ENCODE measurements around the gene LILRB3. TPM values are rescaled to one million over a fixed set of nuclear protein-coding genes. Genes with fewer than 3 reads are reported as not detected.
A peak's percentile ranks its signal among the peaks of the same experiment; 100 is the strongest.

The LILRB3 gene
- total RNA-seq, 2 donors from 2014 or later, result 0.33 to 2.1 TPM

DNA sequence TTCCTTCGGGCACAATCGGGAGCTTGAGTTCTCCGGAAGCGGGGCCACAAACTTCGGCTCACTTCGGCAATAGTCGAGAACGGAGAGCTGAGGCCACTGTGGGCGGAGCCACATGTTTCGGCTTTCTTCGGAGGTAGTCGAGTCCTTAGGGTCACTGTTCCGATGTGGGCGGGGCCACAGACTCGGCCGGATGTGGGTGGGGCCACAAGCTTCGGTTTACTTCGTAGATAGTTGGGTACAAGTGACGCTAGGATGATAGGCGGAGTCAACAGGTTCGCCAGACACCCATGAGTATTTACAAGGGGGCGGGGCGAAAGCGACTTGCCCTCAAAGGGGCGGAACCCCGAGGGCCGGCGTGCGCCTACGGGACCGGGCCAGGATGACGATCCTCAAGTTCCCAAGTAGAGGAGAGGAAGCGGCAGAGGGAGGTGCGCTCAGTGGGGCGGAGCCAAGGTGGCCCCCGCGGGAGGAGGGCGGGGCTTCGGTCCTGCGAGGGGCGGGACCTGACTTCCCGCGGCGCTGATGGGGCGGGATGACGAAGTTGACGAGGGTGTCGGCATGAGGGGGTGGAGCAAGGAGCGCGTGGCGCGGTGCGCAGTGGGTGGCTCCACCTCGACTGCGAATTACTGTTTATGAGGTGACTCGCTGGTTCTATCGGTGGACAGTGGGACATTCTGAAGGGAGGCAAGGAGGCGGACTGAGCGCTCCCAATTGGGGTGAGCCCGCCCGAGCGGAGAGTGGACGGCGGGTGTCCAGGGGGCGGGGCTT is 32.9 kb downstream of the LILRB3 start:
- TF ChIP-seq, protein P1, sequence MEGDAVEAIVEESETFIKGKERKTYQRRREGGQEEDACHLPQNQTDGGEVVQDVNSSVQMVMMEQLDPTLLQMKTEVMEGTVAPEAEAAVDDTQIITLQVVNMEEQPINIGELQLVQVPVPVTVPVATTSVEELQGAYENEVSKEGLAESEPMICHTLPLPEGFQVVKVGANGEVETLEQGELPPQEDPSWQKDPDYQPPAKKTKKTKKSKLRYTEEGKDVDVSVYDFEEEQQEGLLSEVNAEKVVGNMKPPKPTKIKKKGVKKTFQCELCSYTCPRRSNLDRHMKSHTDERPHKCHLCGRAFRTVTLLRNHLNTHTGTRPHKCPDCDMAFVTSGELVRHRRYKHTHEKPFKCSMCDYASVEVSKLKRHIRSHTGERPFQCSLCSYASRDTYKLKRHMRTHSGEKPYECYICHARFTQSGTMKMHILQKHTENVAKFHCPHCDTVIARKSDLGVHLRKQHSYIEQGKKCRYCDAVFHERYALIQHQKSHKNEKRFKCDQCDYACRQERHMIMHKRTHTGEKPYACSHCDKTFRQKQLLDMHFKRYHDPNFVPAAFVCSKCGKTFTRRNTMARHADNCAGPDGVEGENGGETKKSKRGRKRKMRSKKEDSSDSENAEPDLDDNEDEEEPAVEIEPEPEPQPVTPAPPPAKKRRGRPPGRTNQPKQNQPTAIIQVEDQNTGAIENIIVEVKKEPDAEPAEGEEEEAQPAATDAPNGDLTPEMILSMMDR (IDR thresholded peaks at IDR 0.05), result no peak
- peak; percentile 78 to 96 (median 94) for TF ChIP-seq POLR2A (IDR thresholded peaks at IDR 0.05)
- Histone ChIP-seq H3K9me3 (no peaks in the 10 kb centered on the region), H3K36me3 (replicated peaks in 1 of 2; ENCODE audit: insufficient read depth in 1 of 2, low read depth in 2 of 2) (peaks cover 0 to 6% of the 10 kb centered on the region in 2 donors), H3K27me3 (no peaks in the 10 kb centered on the region), H3K27ac (peak overlapping the region; percentile 94 to 100 (median 99)), H3K4me3 (peak overlapping the region in 1 of 2 donors; percentile 36), H3K4me1 (peaks cover 50% of the 10 kb centered on the region)
- peak; percentile 100 for DNase-seq
- intact Hi-C loops (cut with DNase I), result no loop called here
- WGBS, 2 donors, result 0% methylated on average over 11 to 65 of the region's 65 CpGs
- ATAC-seq, result peak; percentile 69

DNA sequence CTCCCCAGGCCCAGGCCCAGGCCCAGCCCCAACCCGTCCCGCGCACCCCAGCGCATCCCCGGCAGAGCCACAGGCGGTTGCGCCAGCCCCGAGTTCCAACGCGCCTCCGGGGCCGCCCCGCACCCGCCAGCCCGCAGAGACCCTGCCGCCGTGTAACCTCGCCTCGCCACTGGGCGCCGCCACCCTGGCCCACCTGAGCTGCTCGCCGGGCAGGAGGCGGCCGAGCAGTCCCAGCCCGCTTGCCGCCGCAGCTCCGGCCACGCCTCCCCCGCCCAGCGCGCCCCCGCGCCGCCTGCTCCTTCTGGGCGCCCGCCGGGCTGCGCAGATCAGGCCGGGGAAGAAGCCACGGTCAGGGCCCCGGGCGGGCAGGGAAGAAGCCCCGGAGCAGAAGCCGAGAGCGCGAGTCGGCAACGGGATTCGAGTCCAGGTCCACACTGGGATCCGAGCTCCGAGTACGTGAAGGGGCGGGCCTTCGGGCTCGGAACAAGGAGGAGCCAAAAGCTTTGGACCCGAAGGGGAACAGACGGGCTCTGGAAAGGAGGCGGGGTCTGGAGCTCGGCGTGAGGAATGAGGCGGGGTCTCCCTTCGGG is 33.6 kb downstream of the LILRB3 start, which contains the start of gene MBOAT7:
TSS of gene MBOAT7 (minus strand) at position 436 of the 590 bp plus-strand sequence. CDS start 1,072 bp downstream, outside the sequence.
- TF ChIP-seq, protein P1 (IDR thresholded peaks at IDR 0.05), result peak in 5 of 7 experiments; percentile 13 to 59 (median 42)
- peak; percentile 50 to 63 (median 62) for TF ChIP-seq POLR2A (IDR thresholded peaks at IDR 0.05)
- Histone ChIP-seq H3K9me3 (no peaks in the 10 kb centered on the region), H3K36me3 (replicated peaks in 1 of 2; ENCODE audit: insufficient read depth in 1 of 2, low read depth in 2 of 2) (peaks cover 0 to 6% of the 10 kb centered on the region in 2 donors), H3K27me3 (no peaks in the 10 kb centered on the region), H3K4me1 (peaks cover 50% of the 10 kb centered on the region), H3K4me3 (peak within 1 kb of the TSS; percentile 36 to 38), H3K27ac (peak within 1 kb of the TSS; percentile 94 to 100 (median 99))
- ATAC-seq, result peak; percentile 3
- 0% methylated on average over 8 to 62 of the region's 64 CpGs for WGBS, 2 donors
- intact Hi-C loops (cut with DNase I), result no loop called here
- no peak for DNase-seq

DNA sequence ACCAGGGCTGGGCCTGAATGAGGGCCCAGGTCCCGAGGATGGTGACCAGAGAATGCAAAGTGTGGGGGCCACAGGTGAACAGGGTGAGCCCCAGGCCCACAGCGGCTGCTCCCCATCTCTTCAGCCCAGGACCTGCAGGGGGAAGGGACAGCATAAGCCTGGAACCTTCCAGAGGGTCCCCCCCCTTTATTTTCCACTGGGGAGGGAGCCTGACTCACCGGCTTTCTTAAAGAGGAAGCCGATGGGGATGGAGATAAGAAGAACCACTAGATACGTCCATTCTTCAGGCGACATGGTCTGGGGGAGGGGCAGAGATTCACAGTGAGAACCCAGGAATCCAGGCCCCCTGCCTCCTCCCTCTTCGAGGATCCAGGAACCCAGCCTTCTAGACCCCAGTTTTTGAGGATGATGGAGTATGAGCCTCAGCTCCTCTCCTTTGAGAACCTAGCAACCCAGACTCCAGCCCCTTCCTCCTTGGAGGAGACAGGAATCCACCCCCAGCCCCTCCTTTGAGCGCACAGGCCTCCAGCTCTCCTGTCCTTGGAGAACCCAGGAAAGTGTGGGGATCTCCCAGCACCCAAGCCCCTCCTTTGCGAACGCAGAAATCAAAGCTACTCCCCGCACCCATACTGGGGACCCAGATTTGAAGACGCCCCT is 34.5 kb downstream of the LILRB3 start:
- DNase-seq, result no peak
- ATAC-seq, result no peak
- peaks cover 50% of the 10 kb centered on the region for H3K4me1 ChIP-seq
- H3K36me3 ChIP-seq (replicated peaks in 1 of 2; ENCODE audit: insufficient read depth in 1 of 2, low read depth in 2 of 2), result peaks cover 0 to 4% of the 10 kb centered on the region in 2 donors
- no peaks in the 10 kb centered on the region for H3K9me3 ChIP-seq
- TF ChIP-seq, protein P1 (IDR thresholded peaks at IDR 0.05), result no peak
- TF ChIP-seq POLR2A (IDR thresholded peaks at IDR 0.05), result no peak
- peak overlapping the region; percentile 36 to 38 for H3K4me3 ChIP-seq
- H3K27me3 ChIP-seq, result no peaks in the 10 kb centered on the region
- intact Hi-C loops (cut with DNase I), result no loop called here
- H3K27ac ChIP-seq, result peak overlapping the region; percentile 84 to 99 (median 96)
- WGBS, 2 donors, result 17 to 19% methylated on average over 10 to 11 of the region's 12 CpGs

DNA sequence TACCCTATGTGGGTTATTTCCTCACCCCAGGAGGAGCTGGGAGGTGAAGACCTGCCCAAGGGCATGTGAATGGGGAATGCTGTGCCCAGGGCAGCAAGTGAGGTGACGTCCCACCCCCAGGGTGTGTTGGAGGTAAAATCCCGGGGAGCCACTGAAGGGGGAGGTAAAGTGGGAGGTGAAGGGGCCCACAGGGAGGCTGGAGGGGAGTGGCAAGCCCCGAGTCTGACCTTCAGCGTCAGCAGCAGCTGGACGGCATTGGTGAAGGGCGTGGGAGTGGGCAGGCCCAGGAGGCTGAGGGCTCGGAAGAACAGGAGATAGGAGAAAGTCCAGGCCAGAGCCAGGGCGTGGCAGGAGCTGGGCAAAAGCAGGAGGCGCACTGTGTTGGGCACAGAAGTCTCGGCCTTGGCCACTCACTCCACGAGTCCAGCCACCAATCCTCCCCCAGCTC is 35.8 kb downstream of the LILRB3 start:
- DNase-seq, result peak; percentile 71 to 87 (median 86)
- H3K27ac ChIP-seq, result peak overlapping the region; percentile 94 to 99 (median 96)
- intact Hi-C loops (cut with DNase I), result no loop called here
- TF ChIP-seq POLR2A (IDR thresholded peaks at IDR 0.05), result peak; percentile 33 to 62 (median 42)
- TF ChIP-seq, protein P1 (IDR thresholded peaks at IDR 0.05), result no peak
- H3K9me3 ChIP-seq, result no peaks in the 10 kb centered on the region
- no peak overlapping the region for H3K4me3 ChIP-seq
- H3K27me3 ChIP-seq, result no peaks in the 10 kb centered on the region
- peaks cover 41% of the 10 kb centered on the region for H3K4me1 ChIP-seq
- no peaks in the 10 kb centered on the region for H3K36me3 ChIP-seq (replicated peaks in 1 of 2; ENCODE audit: insufficient read depth in 1 of 2, low read depth in 2 of 2)
- 21 to 35% methylated on average over 11 of the region's 11 CpGs for WGBS, 2 donors
- ATAC-seq, result no peak

Data from body of pancreas (tissue), 4 donors.